Measurements from ENCODE around the gene CDH23.

- TF ChIP-seq POLR2A (IDR thresholded peaks at IDR 0.05) (no peak), CTCF (IDR thresholded peaks at IDR 0.05) (no peak)
Measured at GRCh38 chr10:71620642-71621041, 223.9 kb downstream of the CDH23 start.
